Keratinocyte (primary cell): ENCODE results near the gene GPR152. TPM values are rescaled to one million over a fixed set of nuclear protein-coding genes. Genes with fewer than 3 reads are reported as not detected.

Experiments
- DNase-seq: peaks from one replicate; pipeline ENCODE4 v3.0.0-alpha.2; 2011; ENCODE audit warnings: low read depth, missing footprints, low spot score
- FAIRE-seq: peaks from 2 replicates; lab custom pipeline; 2011; peaks lifted over from hg19 to GRCh38; lab: Jason Lieb, UNC
- H2AFZ ChIP-seq: 2 replicates; pipeline ENCODE4 v1.6.0; 2012; ENCODE audit warnings: low read length, control low read depth, inconsistent platforms; ENCODE audit not compliant: control insufficient read depth
- H3K27ac ChIP-seq: 2 replicates; pipeline ENCODE4 v1.5.1; 2011; ENCODE audit warnings: low read length; ENCODE audit not compliant: control insufficient read depth, insufficient read depth
- H3K27me3 ChIP-seq: 3 replicates; pipeline ENCODE4 v1.6.0; 2011; ENCODE audit warnings: low read length; ENCODE audit not compliant: control insufficient read depth, insufficient read depth; ENCODE audit errors: extremely low read depth
- H3K36me3 ChIP-seq, 2 experiments: 2 replicates in 1 of 2; 3 replicates in 1 of 2; pipeline ENCODE4 v1.5.1; 2011; ENCODE audit warnings: low read length in 2 of 2, mild to moderate bottlenecking in 1 of 2; ENCODE audit not compliant: control insufficient read depth in 2 of 2, insufficient read depth in 2 of 2; ENCODE audit errors: extremely low read depth in 1 of 2
- H3K4me1 ChIP-seq: 3 replicates; pipeline ENCODE4 v1.5.1; 2011; ENCODE audit warnings: low read length; ENCODE audit not compliant: control insufficient read depth, insufficient read depth; ENCODE audit errors: extremely low read depth
- H3K4me2 ChIP-seq: 3 replicates; pipeline ENCODE4 v1.6.0; 2011; ENCODE audit warnings: low read depth, low read length; ENCODE audit not compliant: control insufficient read depth, insufficient read depth; ENCODE audit errors: extremely low read depth
- H3K4me3 ChIP-seq, 3 experiments: fragments of 200-600 bp in 1 of 3; sonication (generic) in 1 of 3; 2 replicates in 2 of 3; 3 replicates in 1 of 3; pipeline ENCODE4 v1.5.1; 2011 to 2016; ENCODE audit warnings: low read length in 3 of 3, mild to moderate bottlenecking in 3 of 3, control low read depth in 2 of 3, inconsistent platforms in 1 of 3, low read depth in 1 of 3, mixed read lengths in 1 of 3, mixed run types in 1 of 3, moderate library complexity in 1 of 3; ENCODE audit not compliant: control insufficient read depth in 2 of 3, insufficient read depth in 2 of 3; ENCODE audit errors: extremely low read depth in 1 of 3
- H3K79me2 ChIP-seq: 2 replicates; pipeline ENCODE4 v1.6.0; 2012; ENCODE audit warnings: low read length; ENCODE audit not compliant: control insufficient read depth, insufficient read depth
- H3K9ac ChIP-seq: 3 replicates; pipeline ENCODE4 v1.6.0; 2011; ENCODE audit warnings: low read length; ENCODE audit not compliant: control insufficient read depth, insufficient read depth; ENCODE audit errors: extremely low read depth
- H3K9me1 ChIP-seq: 3 replicates; pipeline ENCODE4 v1.6.0; 2011; ENCODE audit warnings: low read length; ENCODE audit not compliant: control insufficient read depth, insufficient read depth; ENCODE audit errors: extremely low read depth
- H3K9me3 ChIP-seq: 2 replicates; pipeline ENCODE4 v1.5.1; 2012; ENCODE audit warnings: low read depth, low read length; ENCODE audit not compliant: control insufficient read depth
- H4K20me1 ChIP-seq: 3 replicates; pipeline ENCODE4 v1.6.0; 2011; ENCODE audit warnings: low read length; ENCODE audit not compliant: control insufficient read depth, insufficient read depth; ENCODE audit errors: extremely low read depth
- EZH2 ChIP-seq: IDR thresholded peaks from one replicate; pipeline ENCODE4 v1.6.1; 2012; ENCODE audit warnings: inconsistent platforms, mild to moderate bottlenecking, low read length, moderate library complexity
- dilution Hi-C: fragments of 300-500 bp; cut with MboI; formaldehyde crosslinking; loops from one replicate; pipeline ENCODE4 v1.7.0; 2020; ENCODE audit warnings: low sequenced_read_pairs; ENCODE audit not compliant: extremely low pct_ligation_motif_present
- polyA plus RNA-seq, 5 experiments: library from polyadenylated mRNA; depleted of rRNA in 3 of 5; stranded (reverse) in 3 of 5; stranded (forward) in 1 of 5; unstranded in 1 of 5; fragments of >200 nt; gene quantifications; 1 replicate in 1 of 5; 2 replicates in 3 of 5; 3 replicates in 1 of 5; pipeline versions ENCODE4 v1.2.1 to v1.2.3, GENCODE V29; 2011 to 2012; ENCODE audit warnings: missing spikeins in 2 of 5, low read depth in 1 of 5, low replicate concordance in 1 of 5
- TF ChIP-seq, protein P1 (sequence below), 3 experiments: IDR thresholded peaks in 1 of 3; conservative IDR thresholded peaks in 1 of 3; optimal IDR thresholded peaks in 1 of 3; 2 replicates in 2 of 3; 3 replicates in 1 of 3; pipeline versions ENCODE3 to v1.5.1; 2011; ENCODE audit warnings: low read length in 3 of 3, mild to moderate bottlenecking in 3 of 3, moderate library complexity in 2 of 3, control low read depth in 1 of 3, inconsistent platforms in 1 of 3; ENCODE audit not compliant: insufficient read depth in 2 of 3; ENCODE audit errors: extremely low read depth in 1 of 3

The GPR152 gene
- polyA plus RNA-seq, 1 donor (not counting 4 experiments of a cell fraction or from before 2014, with no cell fraction given), result not detected

DNA sequence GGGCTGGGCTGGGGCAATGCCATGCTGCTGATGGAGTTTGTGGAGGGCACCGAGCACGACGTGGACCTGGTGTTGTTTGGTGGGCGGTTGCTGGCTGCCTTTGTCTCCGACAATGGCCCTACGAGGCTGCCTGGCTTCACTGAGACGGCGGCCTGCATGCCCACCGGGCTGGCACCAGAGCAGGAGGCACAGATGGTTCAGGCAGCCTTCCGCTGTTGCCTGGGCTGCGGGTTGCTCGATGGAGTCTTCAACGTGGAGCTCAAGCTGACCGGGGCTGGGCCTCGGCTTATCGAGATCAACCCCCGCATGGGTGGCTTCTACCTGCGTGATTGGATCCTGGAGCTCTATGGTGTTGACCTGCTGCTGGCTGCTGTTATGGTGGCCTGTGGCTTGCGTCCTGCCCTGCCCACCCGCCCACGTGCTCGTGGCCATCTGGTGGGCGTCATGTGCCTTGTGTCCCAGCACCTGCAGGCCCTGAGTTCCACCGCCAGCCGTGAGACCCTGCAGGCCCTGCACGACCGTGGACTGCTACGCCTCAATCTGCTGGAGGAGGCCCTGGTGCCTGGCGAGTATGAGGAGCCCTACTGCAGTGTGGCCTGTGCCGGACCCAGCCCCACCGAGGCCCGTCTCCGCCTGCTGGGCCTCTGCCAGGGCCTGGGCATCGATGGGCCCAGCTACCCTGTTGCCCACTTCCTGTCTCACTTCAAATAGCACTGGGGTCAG is 28.5 kb downstream of the GPR152 start:
- no peaks in the 10 kb centered on the region for H3K36me3 ChIP-seq
- no peak overlapping the region for H3K4me3 ChIP-seq
- FAIRE-seq, result no peak
- no peak overlapping the region for H2AFZ ChIP-seq
- H3K79me2 ChIP-seq, result peaks cover 7% of the 10 kb centered on the region
- H3K4me2 ChIP-seq, result no peak overlapping the region
- TF ChIP-seq, protein P1, sequence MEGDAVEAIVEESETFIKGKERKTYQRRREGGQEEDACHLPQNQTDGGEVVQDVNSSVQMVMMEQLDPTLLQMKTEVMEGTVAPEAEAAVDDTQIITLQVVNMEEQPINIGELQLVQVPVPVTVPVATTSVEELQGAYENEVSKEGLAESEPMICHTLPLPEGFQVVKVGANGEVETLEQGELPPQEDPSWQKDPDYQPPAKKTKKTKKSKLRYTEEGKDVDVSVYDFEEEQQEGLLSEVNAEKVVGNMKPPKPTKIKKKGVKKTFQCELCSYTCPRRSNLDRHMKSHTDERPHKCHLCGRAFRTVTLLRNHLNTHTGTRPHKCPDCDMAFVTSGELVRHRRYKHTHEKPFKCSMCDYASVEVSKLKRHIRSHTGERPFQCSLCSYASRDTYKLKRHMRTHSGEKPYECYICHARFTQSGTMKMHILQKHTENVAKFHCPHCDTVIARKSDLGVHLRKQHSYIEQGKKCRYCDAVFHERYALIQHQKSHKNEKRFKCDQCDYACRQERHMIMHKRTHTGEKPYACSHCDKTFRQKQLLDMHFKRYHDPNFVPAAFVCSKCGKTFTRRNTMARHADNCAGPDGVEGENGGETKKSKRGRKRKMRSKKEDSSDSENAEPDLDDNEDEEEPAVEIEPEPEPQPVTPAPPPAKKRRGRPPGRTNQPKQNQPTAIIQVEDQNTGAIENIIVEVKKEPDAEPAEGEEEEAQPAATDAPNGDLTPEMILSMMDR (optimal IDR thresholded peaks at IDR 0.05 in 1 of 3, IDR thresholded peaks at IDR 0.05 in 1 of 3, conservative IDR thresholded peaks at IDR 0.05 in 1 of 3; ENCODE audit: extremely low read depth in 1 of 3, insufficient read depth in 2 of 3, low read length in 3 of 3), result no peak
- TF ChIP-seq EZH2, result no peak
- H4K20me1 ChIP-seq, result no peaks in the 10 kb centered on the region
- no peaks in the 10 kb centered on the region for H3K9me1 ChIP-seq
- dilution Hi-C loops, result no loop called here
- DNase-seq, result no peak
- no peaks in the 10 kb centered on the region for H3K9me3 ChIP-seq
- no peak overlapping the region for H3K9ac ChIP-seq
- H3K27me3 ChIP-seq, result peaks cover 4% of the 10 kb centered on the region
- no peak overlapping the region for H3K27ac ChIP-seq
- peaks cover 21% of the 10 kb centered on the region for H3K4me1 ChIP-seq

DNA sequence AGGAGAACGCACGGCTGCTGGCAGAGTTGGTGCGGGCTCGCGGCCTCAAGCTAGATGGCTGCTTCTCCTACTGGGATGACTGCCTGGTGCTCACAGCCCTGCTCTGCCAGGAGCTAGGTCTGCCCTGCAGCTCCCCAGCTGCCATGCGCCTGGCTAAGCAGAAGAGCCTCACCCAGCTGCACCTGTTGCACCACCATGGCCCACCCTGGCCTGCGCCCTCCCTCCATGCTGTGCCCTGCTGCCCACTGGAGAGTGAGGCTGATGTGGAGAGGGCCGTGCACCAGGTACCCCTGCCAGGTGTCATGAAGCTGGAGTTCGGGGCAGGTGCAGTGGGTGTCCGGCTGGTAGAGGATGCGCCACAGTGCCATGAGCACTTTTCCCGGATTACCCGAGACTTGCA is 29.1 kb downstream of the GPR152 start:
- dilution Hi-C loops, result no loop called here
- H3K9me3 ChIP-seq, result no peaks in the 10 kb centered on the region
- no peak for DNase-seq
- no peak overlapping the region for H3K9ac ChIP-seq
- no peaks in the 10 kb centered on the region for H3K36me3 ChIP-seq
- peaks cover 4% of the 10 kb centered on the region for H3K27me3 ChIP-seq
- H3K9me1 ChIP-seq, result no peaks in the 10 kb centered on the region
- no peaks in the 10 kb centered on the region for H4K20me1 ChIP-seq
- H3K79me2 ChIP-seq, result peaks cover 1% of the 10 kb centered on the region
- H3K27ac ChIP-seq, result no peak overlapping the region
- H3K4me2 ChIP-seq, result no peak overlapping the region
- FAIRE-seq, result no peak
- no peak overlapping the region for H2AFZ ChIP-seq
- no peak for TF ChIP-seq EZH2
- TF ChIP-seq, protein P1 (optimal IDR thresholded peaks at IDR 0.05 in 1 of 3, IDR thresholded peaks at IDR 0.05 in 1 of 3, conservative IDR thresholded peaks at IDR 0.05 in 1 of 3; ENCODE audit: extremely low read depth in 1 of 3, insufficient read depth in 2 of 3, low read length in 3 of 3), result no peak
- H3K4me1 ChIP-seq, result peaks cover 25% of the 10 kb centered on the region
- no peak overlapping the region for H3K4me3 ChIP-seq
